HCT116 (cell line): ENCODE results near the gene INPP5F.

ENCODE experiments used
- EZH2 ChIP-seq: fragments of 200-600 bp; sonication (generic); IDR thresholded peaks from 2 replicates; pipeline ENCODE4 v1.6.1; 2017; ENCODE audit warnings: antibody characterized with exemption, mixed run types
- POLR2A ChIP-seq: IDR thresholded peaks from 2 replicates; pipeline ENCODE4 v1.7.0; 2011; ENCODE audit warnings: borderline replicate concordance; ENCODE audit not compliant: insufficient read depth, insufficient read length; ENCODE audit errors: extremely low read depth
- POLR2AphosphoS5 ChIP-seq: IDR thresholded peaks from 2 replicates; pipeline ENCODE4 v1.6.1; 2011; ENCODE audit warnings: mild to moderate bottlenecking, low read depth, low read length, moderate library complexity
- TF ChIP-seq, protein P1 (sequence below), 3 experiments: fragments of 200-600 bp in 1 of 3; sonication (generic) in 1 of 3; IDR thresholded peaks in 2 of 3; conservative IDR thresholded peaks in 1 of 3; 2 replicates each; pipeline ENCODE4 v1.5.1; 2012 to 2017; ENCODE audit warnings: low read depth in 2 of 3, low read length in 2 of 3, antibody characterized with exemption in 1 of 3, borderline replicate concordance in 1 of 3, control low read depth in 1 of 3, mild to moderate bottlenecking in 1 of 3, mixed read lengths in 1 of 3, mixed run types in 1 of 3, moderate library complexity in 1 of 3; ENCODE audit not compliant: insufficient read depth in 1 of 3
- TF ChIP-seq, protein P2 (sequence below): IDR thresholded peaks from 2 replicates; pipeline ENCODE4 v1.6.1; 2011; ENCODE audit warnings: mild to moderate bottlenecking, low read length, moderate library complexity; ENCODE audit not compliant: insufficient replicate concordance; ENCODE audit errors: extremely low read depth

DNA sequence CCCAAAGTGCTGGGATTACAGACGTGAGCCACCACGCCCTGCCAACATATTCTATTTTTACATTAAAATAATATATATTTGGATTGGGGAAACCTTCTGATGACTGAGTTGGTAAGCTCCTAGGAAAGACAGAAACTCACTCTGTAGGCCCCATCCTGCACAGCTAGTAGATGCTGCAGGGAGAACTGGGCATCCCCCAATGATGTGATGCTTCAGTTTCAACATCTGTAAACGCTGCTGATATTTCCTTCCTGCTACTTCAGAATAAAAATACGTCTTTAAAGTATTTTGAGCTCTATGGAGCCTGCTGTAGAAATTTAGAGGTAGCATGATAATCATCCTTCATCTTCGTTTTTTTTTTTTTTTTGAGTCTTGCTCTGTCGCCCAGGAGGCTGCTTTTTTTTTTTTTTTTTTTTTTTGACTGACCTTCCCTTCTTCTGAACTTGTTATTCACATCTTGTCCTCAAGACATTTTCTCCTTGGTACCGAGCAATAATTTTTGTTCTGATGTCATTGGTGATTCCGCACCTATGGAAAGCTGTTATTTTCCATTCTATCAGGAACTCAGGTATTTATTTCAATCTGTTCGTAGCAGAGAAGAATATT, 21.8 kb upstream of the INPP5F start:
- no peak for TF ChIP-seq EZH2
- no peak for TF ChIP-seq POLR2A
- TF ChIP-seq POLR2AphosphoS5, result no peak
- TF ChIP-seq, protein P1, sequence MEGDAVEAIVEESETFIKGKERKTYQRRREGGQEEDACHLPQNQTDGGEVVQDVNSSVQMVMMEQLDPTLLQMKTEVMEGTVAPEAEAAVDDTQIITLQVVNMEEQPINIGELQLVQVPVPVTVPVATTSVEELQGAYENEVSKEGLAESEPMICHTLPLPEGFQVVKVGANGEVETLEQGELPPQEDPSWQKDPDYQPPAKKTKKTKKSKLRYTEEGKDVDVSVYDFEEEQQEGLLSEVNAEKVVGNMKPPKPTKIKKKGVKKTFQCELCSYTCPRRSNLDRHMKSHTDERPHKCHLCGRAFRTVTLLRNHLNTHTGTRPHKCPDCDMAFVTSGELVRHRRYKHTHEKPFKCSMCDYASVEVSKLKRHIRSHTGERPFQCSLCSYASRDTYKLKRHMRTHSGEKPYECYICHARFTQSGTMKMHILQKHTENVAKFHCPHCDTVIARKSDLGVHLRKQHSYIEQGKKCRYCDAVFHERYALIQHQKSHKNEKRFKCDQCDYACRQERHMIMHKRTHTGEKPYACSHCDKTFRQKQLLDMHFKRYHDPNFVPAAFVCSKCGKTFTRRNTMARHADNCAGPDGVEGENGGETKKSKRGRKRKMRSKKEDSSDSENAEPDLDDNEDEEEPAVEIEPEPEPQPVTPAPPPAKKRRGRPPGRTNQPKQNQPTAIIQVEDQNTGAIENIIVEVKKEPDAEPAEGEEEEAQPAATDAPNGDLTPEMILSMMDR (IDR thresholded peaks at IDR 0.05 in 2 of 3, conservative IDR thresholded peaks at IDR 0.05 in 1 of 3; ENCODE audit: borderline replicate concordance in 1 of 3, insufficient read depth in 1 of 3, low read depth in 2 of 3, low read length in 2 of 3), result no peak
- TF ChIP-seq, protein P2, sequence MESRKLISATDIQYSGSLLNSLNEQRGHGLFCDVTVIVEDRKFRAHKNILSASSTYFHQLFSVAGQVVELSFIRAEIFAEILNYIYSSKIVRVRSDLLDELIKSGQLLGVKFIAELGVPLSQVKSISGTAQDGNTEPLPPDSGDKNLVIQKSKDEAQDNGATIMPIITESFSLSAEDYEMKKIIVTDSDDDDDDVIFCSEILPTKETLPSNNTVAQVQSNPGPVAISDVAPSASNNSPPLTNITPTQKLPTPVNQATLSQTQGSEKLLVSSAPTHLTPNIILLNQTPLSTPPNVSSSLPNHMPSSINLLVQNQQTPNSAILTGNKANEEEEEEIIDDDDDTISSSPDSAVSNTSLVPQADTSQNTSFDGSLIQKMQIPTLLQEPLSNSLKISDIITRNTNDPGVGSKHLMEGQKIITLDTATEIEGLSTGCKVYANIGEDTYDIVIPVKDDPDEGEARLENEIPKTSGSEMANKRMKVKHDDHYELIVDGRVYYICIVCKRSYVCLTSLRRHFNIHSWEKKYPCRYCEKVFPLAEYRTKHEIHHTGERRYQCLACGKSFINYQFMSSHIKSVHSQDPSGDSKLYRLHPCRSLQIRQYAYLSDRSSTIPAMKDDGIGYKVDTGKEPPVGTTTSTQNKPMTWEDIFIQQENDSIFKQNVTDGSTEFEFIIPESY, result no peak
